Posterior cingulate gyrus (tissue), 11 donors: Measurements from ENCODE around the gene CST7.

Experiments
- DNase-seq, 10 donors: peaks; one replicate each; pipeline versions ENCODE4 v3.0.0 to v3.0.0-alpha.2; 2020 to 2021; ENCODE audit warnings: mixed read lengths in 3 of 10
- intact Hi-C: fragments of 100-400 bp; cut with DNase I; formaldehyde crosslinking; loops from one replicate; pipeline ENCODE4 v1.15.1; 2023

CST7 gene

DNA sequence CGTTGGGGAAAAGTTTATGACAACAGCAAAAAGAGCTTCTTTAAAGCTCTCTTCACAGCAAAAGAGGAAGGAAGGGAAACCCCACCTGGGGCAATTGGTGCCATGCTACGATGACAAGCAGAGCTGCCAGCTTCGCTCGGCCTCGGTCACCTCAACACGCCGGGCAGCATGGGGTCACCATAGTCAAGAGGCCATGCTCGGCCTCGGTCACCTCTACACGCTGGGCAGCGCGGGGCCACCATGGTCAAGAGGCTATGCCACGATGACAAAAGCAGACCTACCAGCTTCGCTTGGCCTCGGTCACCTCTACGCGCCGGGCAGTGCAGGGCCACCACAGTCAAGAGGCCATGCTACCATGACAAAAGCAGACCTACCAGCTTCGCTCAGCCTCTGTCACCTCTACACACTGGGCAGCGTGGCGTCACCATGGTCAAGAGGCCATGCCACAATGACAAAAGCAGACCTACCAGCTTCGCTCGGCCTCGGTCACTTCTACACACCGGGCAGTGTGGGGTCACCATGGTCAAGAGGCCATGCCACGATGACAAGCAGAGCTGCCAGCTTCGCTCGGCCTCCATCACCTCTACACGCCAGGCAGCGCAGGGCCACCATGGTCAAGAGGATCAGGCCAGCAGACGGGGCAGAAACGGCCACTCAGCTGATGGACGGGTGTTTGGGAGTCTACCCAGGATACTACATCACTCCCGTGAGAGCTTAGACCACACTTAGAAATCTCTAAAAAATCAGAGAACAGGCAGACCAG, 31.4 kb downstream of the CST7 start:
- intact Hi-C loops, result no loop called here

GRCh38 chr20:24981282-24981681, 32.2 kb downstream of the CST7 start:
- peak in 1 of 10 donors; percentile 2 for DNase-seq
- intact Hi-C loops, result no loop called here

More for the DNA sequence above, 31.4 kb downstream of the CST7 start:
- peak in 2 of 10 donors; percentile 63 to 81 for DNase-seq

DNA sequence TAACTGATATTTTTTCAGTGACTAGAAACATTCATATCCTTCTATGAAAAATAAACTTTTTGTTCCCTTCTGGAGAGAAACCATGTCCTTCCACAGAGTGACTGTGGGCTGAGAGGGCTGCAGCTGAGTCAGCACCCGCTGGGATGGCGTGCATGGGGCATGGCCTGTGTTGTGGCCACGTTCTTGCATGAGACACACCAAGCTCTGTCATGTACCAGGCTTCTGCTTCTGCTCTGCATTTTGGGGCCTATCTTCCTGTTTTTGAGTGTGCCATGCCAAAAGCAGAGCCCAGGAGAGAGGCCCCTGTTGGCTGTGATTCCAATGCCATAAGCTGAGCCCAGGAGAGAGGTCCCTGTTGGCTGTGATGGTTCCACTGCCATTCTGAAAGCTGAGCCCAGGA, 32.7 kb downstream of the CST7 start:
- peak in 2 of 10 donors; percentile 81 to 89 for DNase-seq
- intact Hi-C loops, result no loop called here

GRCh38 chr20:24983896-24984295, 34.8 kb downstream of the CST7 start:
- peak in 1 of 10 donors; percentile 0 for DNase-seq
- intact Hi-C loops, result no loop called here

GRCh38 chr20:24984961-24985640, 36.0 kb downstream of the CST7 start:
- DNase-seq, result peak in 1 of 10 donors; percentile 1
- intact Hi-C loops, result no loop called here

DNA sequence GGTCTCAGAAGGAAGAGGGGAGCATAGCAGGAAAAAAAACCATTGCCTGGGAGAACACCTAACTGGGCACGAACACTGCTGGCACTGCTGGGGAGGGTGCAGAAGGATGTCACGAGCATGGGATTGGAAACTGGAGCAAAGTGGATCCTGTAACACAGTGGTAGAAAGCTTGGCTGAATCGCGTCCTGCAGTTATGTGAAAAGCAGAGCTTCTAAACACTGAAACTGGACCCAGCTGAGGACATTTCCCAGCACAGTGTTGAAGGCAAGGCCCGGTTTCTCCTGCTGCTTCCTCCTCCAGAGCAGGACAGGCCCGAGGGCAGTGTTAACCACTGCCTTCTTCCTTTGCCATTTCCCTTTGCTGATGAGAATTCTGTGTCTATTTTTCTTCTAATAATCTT, 36.7 kb downstream of the CST7 start:
- intact Hi-C loops, result no loop called here
- DNase-seq, result peak in 2 of 10 donors; percentile 1 to 55

- peak in 2 of 10 donors; percentile 1 to 58 for DNase-seq
- intact Hi-C loops, result no loop called here
Observed at GRCh38 chr20:24986436-24987015, 37.5 kb downstream of the CST7 start.

GRCh38 chr20:24987244-24987643, 38.2 kb downstream of the CST7 start:
- intact Hi-C loops, result no loop called here
- no peak for DNase-seq

- intact Hi-C loops, result no loop called here
- peak in 3 of 10 donors; percentile 0 to 30 (median 15) for DNase-seq
Observed at GRCh38 chr20:24987873-24988835, 39.1 kb downstream of the CST7 start.

DNA sequence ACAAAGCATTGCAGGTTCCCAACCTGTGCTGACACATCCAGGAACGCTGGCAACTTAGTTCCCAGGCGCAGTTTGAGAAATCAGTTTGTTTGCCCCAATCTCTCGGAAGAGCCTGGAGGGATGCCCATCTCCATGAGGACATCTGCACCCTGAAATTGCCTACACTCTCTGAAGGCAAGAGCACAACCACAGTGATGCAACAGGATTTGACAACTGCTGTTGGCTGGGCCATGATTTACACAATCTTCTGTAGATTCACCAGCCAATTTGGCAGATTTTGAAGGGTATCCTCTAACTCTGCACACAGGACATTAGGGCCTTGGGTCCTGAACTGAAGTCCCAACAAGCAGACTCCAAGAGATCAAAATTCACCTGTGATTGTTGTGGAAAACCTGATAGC, 40.1 kb downstream of the CST7 start:
- intact Hi-C loops, result no loop called here
- peak in 3 of 10 donors; percentile 9 to 38 (median 16) for DNase-seq

GRCh38 chr20:24990810-24991252, 41.8 kb downstream of the CST7 start:
- peak in 1 of 10 donors; percentile 20 for DNase-seq

DNA sequence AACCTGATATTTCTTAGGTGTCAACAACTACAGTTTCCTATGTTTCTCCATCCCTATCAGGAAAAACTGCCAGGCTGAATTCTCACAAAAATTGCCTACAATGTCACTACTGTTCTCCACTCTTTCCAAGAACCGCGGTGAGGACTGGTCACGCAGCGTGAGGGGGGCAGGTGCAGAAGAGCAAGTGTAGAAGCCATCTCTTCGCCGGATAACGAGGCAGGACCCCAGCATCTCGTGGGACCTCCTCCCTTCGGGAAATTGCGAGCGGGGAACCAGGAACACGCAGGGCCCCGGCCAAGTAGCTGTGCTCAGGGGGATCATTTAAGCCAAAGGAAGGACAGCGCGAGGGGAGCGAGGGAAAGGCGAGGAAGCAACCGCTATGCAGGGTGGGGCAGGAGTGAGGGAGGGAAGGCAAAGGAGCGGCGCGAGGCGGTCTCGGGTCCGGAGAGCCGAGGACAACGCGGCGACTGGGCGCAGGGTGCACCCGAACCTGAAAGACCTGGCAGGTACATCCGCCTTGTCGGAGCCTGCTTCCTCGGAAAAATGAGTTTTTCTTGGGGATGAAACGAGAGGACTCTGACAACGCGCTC, 42.9 kb downstream of the CST7 start:
- DNase-seq, result peak in 1 of 10 donors; percentile 90
- intact Hi-C loops, result loop anchor here (5.0 kb wide), 1 partner anchor 205 kb away; the partner anchor contains the start of gene ENTPD6

More at GRCh38 chr20:24990810-24991252, 41.8 kb downstream of the CST7 start:
- intact Hi-C loops, result loop anchor here (5.0 kb wide), 1 partner anchor 206 kb away; the partner anchor contains the start of gene ENTPD6

DNA sequence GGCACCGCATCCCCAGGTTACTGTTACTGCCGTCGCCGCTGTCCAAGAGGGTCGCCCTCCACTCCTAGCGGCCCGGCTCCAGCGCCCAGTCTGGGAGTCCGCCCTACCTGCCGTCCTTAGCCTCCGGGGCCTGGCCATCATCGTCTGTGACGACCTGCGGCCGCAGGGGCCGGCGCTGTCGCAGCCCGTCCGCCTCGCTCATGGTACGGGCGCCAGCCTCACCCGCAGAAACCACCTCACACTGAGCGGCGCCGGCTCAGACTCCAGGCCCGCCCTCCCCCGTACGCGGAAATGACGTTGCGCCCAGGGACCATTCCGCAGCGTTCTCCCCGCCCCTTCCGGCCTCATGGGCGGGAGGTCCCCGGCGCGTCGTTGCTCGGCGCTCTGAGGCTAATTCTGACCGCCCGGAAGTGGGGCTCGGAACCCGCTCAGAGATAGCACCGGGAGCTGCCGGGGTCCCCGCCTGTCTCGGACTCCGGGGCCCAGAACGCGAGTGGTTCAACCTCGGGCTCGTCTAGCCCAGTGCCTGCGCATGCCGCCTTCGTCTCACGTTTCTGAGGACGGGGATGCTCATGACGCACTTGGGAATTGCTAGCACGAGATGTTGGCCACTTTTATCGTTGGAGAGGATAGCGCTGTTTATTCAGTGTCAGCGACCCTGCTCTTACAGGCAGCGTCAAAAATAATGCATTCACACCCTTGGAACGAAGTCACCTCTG, 43.6 kb downstream of the CST7 start, which contains the start of gene APMAP:
APMAP (minus strand) TSS at position 265 of the 719 bp plus-strand sequence; CDS start at position 202, 63 bp downstream.
- intact Hi-C loops, result loop anchor here (5.0 kb wide), 1 partner anchor 205 kb away; the partner anchor contains the start of gene ENTPD6
- peak; percentile 93 to 99 (median 97) for DNase-seq

GRCh38 chr20:24993337-24994185, 44.5 kb downstream of the CST7 start:
- peak in 1 of 10 donors; percentile 12 for DNase-seq
- intact Hi-C loops, result loop anchor here (2.0 to 5.0 kb wide), 3 partner anchors 39 to 204 kb away; partner anchors contain the start of gene ENTPD6

DNA sequence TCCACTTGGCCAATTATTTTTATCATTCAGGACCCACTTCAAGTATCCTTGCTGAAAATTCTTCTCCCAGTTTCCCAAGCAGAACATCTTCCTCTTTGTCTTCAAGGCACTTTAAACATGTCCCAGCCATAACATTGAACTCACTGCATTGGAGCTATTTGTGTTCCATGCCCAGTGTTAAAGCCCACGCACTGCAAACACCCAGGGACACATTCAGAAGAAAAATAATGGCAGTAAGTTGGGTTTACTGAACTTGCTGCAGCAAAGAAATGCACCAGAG, 45.1 kb downstream of the CST7 start:
- intact Hi-C loops, result loop anchor here (2.0 to 5.0 kb wide), 3 partner anchors 39 to 203 kb away; partner anchors contain the start of gene ENTPD6
- DNase-seq, result no peak

DNA sequence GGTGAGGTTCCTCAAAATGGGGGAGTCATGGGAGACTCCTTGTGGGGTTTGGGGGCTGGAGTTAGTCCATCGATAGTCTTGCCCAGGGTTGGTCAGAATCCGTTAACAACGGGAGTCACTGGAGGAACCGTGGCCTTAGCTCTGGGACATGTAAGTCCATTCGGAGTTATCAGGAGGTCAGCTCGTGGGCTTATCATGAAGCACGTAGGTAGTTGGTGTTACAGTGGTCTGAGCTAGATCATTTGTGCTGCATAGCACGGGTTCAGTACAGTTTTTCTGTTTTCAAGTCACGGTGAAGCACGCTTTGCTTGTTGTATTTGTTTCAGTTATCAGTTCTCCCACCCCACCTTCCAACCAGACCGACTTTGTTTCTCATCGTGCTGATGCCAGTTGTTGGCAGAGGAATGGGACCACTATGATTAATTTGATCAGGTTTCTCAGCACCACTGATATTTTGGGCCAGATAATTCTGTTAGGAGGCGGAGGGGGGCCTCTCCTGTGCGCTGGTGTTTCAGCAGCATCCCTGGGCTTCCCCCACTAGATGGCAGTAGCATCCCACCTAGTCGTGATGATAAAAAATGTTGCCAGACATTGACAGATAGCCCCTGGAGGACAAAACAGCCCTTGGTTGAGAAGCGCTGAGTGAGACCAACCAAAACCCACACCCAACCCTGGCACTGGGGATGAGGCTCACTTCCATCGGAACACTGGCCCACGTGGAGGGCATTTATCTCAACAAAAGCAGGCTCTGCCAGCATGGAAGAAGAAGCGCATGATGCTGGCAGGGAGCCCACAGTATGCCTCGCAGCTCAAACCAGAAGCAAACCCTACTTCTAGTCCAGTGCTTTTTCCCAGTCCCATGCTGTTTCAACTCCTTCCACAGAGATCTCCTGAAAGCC, 45.6 kb downstream of the CST7 start:
- intact Hi-C loops, result loop anchor here (1.0 to 5.0 kb wide), 5 partner anchors 38 to 403 kb away; partner anchors contain the start of gene ENTPD6
- peak; percentile 67 to 96 (median 86) for DNase-seq
